Measurements from ENCODE around the gene TLR6. TPM values are rescaled to one million over a fixed set of nuclear protein-coding genes. Genes with fewer than 3 reads are reported as not detected.

The TLR6 gene
- total and polyA plus RNA-seq, 4 donors = 0.26 to 2.1 (median 1.3) TPM

- Histone ChIP-seq H3K27ac (ENCODE audit: low read depth in 1 of 2, low read length in 2 of 2) (peak overlapping the region in 1 of 2 donors; percentile 32), H3K27me3 (ENCODE audit: control insufficient read depth in 4 of 4, insufficient read depth in 4 of 4, low read length in 3 of 4) (no peaks in the 10 kb centered on the region), H3K4me3 (ENCODE audit: low read depth in 1 of 3, low read length in 3 of 3) (no peak overlapping the region), H3K36me3 (ENCODE audit: control insufficient read depth in 4 of 4, insufficient read depth in 3 of 4, low read depth in 1 of 4, low read length in 3 of 4) (peaks cover 3 to 26% (median 11%) of the 10 kb centered on the region in 4 donors), H3K9me3 (ENCODE audit: control insufficient read depth in 4 of 4, low read length in 3 of 4) (no peaks in the 10 kb centered on the region), H3K4me1 (ENCODE audit: control insufficient read depth in 4 of 4, insufficient read depth in 4 of 4, low read length in 3 of 4) (peaks cover 0 to 21% (median 15%) of the 10 kb centered on the region in 4 donors), H3K9ac (ENCODE audit: low read depth in 1 of 2, low read length in 2 of 2) (no peak overlapping the region)
- peak; percentile 50 to 57 for TF ChIP-seq HNF4A (conservative IDR thresholded peaks at IDR 0.05)
- TF ChIP-seq, protein P1, sequence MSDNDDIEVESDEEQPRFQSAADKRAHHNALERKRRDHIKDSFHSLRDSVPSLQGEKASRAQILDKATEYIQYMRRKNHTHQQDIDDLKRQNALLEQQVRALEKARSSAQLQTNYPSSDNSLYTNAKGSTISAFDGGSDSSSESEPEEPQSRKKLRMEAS (IDR thresholded peaks at IDR 0.05) = peak; percentile 14
- TF ChIP-seq ZBTB33 (IDR thresholded peaks at IDR 0.05) = no peak
- no peak for TF ChIP-seq GABPA (IDR thresholded peaks at IDR 0.05 in 1 of 2, conservative IDR thresholded peaks at IDR 0.05 in 1 of 2)
- peak; percentile 33 for TF ChIP-seq FOXA2 (IDR thresholded peaks at IDR 0.05)
- WGBS = 47% methylated on average over 10 of the region's 10 CpGs
- DNase-seq (ENCODE audit: low spot score) = no peak
These were observed 34.7 kb upstream of the TLR6 start for GRCh38 chr4:38891051-38891983.

GRCh38 chr4:38889143-38889542 is 32.5 kb upstream of the TLR6 start:
- no peak overlapping the region for H3K4me3 ChIP-seq (ENCODE audit: low read depth in 1 of 3, low read length in 3 of 3)
- H3K9ac ChIP-seq (ENCODE audit: low read depth in 1 of 2, low read length in 2 of 2) = no peak overlapping the region
- TF ChIP-seq, protein P2, sequence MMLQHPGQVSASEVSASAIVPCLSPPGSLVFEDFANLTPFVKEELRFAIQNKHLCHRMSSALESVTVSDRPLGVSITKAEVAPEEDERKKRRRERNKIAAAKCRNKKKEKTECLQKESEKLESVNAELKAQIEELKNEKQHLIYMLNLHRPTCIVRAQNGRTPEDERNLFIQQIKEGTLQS (IDR thresholded peaks at IDR 0.05) = no peak
- no peak for TF ChIP-seq EGR1 (IDR thresholded peaks at IDR 0.05; ENCODE audit: low read depth in 2 of 2)
- peak in 1 of 2 donors; percentile 5 for TF ChIP-seq RXRA (IDR thresholded peaks at IDR 0.05)
- TF ChIP-seq JUND (IDR thresholded peaks at IDR 0.05) = peak; percentile 86 to 93
- no peak for TF ChIP-seq FOXA1 (IDR thresholded peaks at IDR 0.05)
- no peak for TF ChIP-seq SP1 (IDR thresholded peaks at IDR 0.05)
- TF ChIP-seq, protein P3, sequence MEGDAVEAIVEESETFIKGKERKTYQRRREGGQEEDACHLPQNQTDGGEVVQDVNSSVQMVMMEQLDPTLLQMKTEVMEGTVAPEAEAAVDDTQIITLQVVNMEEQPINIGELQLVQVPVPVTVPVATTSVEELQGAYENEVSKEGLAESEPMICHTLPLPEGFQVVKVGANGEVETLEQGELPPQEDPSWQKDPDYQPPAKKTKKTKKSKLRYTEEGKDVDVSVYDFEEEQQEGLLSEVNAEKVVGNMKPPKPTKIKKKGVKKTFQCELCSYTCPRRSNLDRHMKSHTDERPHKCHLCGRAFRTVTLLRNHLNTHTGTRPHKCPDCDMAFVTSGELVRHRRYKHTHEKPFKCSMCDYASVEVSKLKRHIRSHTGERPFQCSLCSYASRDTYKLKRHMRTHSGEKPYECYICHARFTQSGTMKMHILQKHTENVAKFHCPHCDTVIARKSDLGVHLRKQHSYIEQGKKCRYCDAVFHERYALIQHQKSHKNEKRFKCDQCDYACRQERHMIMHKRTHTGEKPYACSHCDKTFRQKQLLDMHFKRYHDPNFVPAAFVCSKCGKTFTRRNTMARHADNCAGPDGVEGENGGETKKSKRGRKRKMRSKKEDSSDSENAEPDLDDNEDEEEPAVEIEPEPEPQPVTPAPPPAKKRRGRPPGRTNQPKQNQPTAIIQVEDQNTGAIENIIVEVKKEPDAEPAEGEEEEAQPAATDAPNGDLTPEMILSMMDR (IDR thresholded peaks at IDR 0.05; ENCODE audit: low read depth, low read length, missing input control) = no peak
- no peak for TF ChIP-seq FOXA2 (IDR thresholded peaks at IDR 0.05)
- TF ChIP-seq TAF1 (conservative IDR thresholded peaks at IDR 0.05) = no peak
- DNase-seq (ENCODE audit: low spot score) = no peak
- H3K36me3 ChIP-seq (ENCODE audit: control insufficient read depth in 4 of 4, insufficient read depth in 3 of 4, low read depth in 1 of 4, low read length in 3 of 4) = peaks cover 0 to 14% (median 2%) of the 10 kb centered on the region in 4 donors
- WGBS = 95% methylated on average over 1 of the region's 1 CpG
- peak overlapping the region in 1 of 2 donors; percentile 43 for H3K27ac ChIP-seq (ENCODE audit: low read depth in 1 of 2, low read length in 2 of 2)
- H3K9me3 ChIP-seq (ENCODE audit: control insufficient read depth in 4 of 4, low read length in 3 of 4) = no peaks in the 10 kb centered on the region
- H3K27me3 ChIP-seq (ENCODE audit: control insufficient read depth in 4 of 4, insufficient read depth in 4 of 4, low read length in 3 of 4) = no peaks in the 10 kb centered on the region
- H3K4me1 ChIP-seq (ENCODE audit: control insufficient read depth in 4 of 4, insufficient read depth in 4 of 4, low read length in 3 of 4) = peaks cover 0 to 21% (median 15%) of the 10 kb centered on the region in 4 donors
